Measurements from ENCODE around the gene FSD1. TPM values are rescaled to one million over a fixed set of nuclear protein-coding genes. Genes with fewer than 3 reads are reported as not detected.

FSD1 gene
- total RNA-seq, 1 donor from 2014 or later, result 15.6 TPM

DNA sequence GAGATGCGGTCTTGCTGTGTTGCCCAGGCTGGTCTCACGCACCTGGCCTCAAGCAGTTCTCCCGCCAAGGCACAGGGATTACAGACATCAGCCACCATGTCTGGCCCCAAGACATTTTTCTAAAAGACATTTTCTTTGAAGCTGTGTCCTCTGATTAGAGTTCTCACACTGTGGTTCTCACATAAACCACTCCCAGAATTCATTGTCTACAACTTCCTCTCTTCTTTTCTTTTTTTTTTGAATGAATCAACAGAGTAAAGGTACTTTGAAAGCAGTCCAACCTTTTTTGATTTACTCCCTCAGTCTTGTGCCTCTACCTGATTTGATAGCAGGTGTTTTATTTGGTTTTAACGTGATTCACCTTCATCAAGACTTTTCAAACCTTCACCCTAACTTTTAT, 39.6 kb upstream of the FSD1 start:
- no peaks in the 10 kb centered on the region for H3K27me3 Mint-ChIP-seq (ENCODE audit: unreplicated experiment)
- no peaks in the 10 kb centered on the region for H3K4me1 Mint-ChIP-seq (ENCODE audit: unreplicated experiment)
- no peak overlapping the region for H3K4me3 Mint-ChIP-seq (ENCODE audit: unreplicated experiment)
- TF ChIP-seq, protein P1, sequence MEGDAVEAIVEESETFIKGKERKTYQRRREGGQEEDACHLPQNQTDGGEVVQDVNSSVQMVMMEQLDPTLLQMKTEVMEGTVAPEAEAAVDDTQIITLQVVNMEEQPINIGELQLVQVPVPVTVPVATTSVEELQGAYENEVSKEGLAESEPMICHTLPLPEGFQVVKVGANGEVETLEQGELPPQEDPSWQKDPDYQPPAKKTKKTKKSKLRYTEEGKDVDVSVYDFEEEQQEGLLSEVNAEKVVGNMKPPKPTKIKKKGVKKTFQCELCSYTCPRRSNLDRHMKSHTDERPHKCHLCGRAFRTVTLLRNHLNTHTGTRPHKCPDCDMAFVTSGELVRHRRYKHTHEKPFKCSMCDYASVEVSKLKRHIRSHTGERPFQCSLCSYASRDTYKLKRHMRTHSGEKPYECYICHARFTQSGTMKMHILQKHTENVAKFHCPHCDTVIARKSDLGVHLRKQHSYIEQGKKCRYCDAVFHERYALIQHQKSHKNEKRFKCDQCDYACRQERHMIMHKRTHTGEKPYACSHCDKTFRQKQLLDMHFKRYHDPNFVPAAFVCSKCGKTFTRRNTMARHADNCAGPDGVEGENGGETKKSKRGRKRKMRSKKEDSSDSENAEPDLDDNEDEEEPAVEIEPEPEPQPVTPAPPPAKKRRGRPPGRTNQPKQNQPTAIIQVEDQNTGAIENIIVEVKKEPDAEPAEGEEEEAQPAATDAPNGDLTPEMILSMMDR (IDR thresholded peaks at IDR 0.05), result no peak
- H3K9me3 Mint-ChIP-seq (ENCODE audit: unreplicated experiment), result no peaks in the 10 kb centered on the region
- H3K36me3 Mint-ChIP-seq (ENCODE audit: unreplicated experiment), result peaks cover 15% of the 10 kb centered on the region
- DNase-seq (ENCODE audit: extremely low spot score, unreplicated experiment), result no peak
- no peak overlapping the region for H3K27ac Mint-ChIP-seq (ENCODE audit: unreplicated experiment)

DNA sequence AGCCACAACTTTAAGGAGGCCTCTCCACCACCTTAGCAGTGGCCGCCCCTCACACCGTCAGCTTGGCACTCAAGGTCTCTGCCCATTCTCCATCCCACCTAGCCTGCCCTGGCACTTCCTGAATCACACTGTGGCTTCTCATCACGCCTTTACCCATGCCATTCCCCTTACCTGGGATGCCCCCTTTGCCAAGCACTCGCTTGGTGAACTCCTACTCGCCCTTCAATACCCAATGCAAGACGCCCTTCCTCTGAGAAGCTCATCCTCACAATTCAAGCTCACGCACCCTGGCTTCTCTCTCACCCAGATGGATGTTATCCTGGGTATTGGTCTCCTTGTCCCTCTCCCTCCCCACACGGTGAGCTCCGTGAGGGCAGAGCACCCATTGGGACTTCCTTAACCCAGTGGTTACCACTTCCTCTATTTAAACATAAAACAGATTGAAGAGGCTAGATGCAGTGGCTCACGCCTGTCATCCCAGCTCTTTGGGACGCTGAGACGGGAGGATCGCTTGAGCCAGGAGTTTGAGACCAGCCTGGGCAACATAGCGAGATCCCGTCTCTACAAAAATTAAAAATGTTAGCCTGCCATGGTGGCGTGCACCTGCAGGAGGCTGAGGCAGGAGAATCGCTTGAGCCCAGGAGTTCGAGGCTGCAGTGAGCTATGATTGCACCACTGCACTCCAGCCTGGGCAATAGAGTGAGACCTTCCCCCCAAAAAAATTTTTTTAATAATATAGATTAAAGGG, 38.0 kb upstream of the FSD1 start:
- Mint-ChIP-seq H3K27ac (ENCODE audit: unreplicated experiment) (no peak overlapping the region), H3K36me3 (ENCODE audit: unreplicated experiment) (peaks cover 14% of the 10 kb centered on the region), H3K27me3 (ENCODE audit: unreplicated experiment) (no peaks in the 10 kb centered on the region), H3K9me3 (ENCODE audit: unreplicated experiment) (no peaks in the 10 kb centered on the region), H3K4me3 (ENCODE audit: unreplicated experiment) (no peak overlapping the region), H3K4me1 (ENCODE audit: unreplicated experiment) (no peaks in the 10 kb centered on the region)
- TF ChIP-seq, protein P1 (IDR thresholded peaks at IDR 0.05), result no peak
- DNase-seq (ENCODE audit: extremely low spot score, unreplicated experiment), result no peak

DNA sequence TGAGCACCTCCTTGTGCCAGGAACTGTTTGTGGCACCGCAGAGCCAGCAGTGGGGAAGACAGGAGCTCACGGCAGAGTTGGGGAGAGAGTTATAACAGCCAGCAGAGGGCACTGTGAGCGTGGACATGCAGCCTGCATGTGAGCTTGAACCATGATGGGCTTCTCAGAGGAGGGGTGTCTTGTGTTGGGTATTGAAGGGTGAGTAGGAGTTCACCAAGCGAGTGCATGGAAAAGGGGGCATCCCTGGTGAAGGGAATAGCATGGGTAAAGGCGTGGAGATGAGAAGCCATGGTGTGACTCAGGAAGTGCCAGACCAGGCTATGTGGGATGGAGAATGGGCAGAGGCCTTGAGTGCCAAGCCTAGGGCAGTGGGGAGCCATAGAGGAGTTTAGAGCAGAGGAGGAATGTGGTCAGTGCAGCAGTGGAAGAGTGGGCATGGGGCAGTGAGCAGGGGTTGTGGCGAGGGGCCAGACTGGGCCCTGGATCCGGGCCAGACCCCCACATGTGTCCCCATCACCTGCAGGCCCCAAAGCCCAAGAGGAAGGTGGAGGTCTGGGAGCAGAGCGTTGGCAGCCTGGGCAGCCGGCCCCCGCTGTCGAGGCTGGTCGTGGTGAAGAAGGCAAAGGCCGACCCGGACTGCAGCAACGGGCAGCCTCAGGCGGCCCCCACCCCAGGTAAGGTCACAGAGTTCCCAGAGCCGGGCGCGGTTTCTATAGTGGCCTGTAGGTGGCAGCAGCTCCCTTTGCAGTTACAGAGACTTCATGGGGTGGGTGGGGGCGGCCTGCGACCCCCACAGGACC, 37.1 kb upstream of the FSD1 start:
- H3K36me3 Mint-ChIP-seq (ENCODE audit: unreplicated experiment), result peaks cover 14% of the 10 kb centered on the region
- no peaks in the 10 kb centered on the region for H3K4me1 Mint-ChIP-seq (ENCODE audit: unreplicated experiment)
- no peak overlapping the region for H3K27ac Mint-ChIP-seq (ENCODE audit: unreplicated experiment)
- no peaks in the 10 kb centered on the region for H3K9me3 Mint-ChIP-seq (ENCODE audit: unreplicated experiment)
- DNase-seq (ENCODE audit: extremely low spot score, unreplicated experiment), result no peak
- H3K4me3 Mint-ChIP-seq (ENCODE audit: unreplicated experiment), result no peak overlapping the region
- TF ChIP-seq, protein P1 (IDR thresholded peaks at IDR 0.05), result peak; percentile 77
- H3K27me3 Mint-ChIP-seq (ENCODE audit: unreplicated experiment), result no peaks in the 10 kb centered on the region

DNA sequence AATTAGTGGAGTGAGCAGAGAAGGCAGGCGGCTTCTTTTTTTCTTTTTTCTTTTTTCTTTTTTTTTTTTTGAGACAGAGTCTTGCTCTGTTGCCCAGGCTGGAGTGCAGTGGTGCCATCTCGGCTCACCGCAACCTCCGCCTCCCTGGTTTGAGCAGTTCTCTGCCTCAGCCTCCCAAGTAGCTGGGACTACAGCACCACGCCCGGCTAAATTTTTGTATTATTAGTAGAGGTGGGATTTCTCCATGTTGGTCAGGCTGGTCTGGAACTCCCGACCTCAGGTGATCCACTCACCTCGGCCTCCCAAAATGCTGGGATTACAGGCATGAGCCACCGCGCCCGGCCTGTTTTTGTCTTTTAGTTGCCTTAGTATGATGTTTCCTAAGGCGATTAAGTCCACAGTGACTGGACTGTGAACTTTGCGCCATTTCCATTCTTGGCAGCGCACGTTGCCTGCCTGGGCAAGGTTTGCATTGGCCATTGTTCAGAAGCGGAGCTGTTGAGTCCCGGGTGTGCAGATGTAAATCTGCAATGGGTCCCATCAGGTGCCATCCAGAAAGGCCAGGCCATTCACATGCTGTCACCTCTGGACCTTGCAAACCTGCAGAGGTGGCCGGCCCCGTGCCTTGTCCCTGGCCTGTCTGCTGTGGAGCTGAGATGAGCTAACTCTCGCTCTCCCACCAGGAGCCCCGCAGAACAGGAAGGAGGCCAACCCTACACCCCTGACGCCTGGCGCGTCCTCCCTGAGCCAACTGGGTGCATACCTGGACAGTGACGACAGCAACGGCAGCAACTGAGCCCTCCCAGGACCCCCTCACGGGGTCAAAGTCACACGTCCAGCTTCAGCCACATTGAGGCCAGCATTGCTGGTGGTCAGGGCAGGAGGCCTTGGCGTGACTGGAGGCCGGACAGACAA, 36.2 kb upstream of the FSD1 start:
- DNase-seq (ENCODE audit: extremely low spot score, unreplicated experiment), result no peak
- Mint-ChIP-seq H3K9me3 (ENCODE audit: unreplicated experiment) (no peaks in the 10 kb centered on the region), H3K4me1 (ENCODE audit: unreplicated experiment) (no peaks in the 10 kb centered on the region), H3K27me3 (ENCODE audit: unreplicated experiment) (no peaks in the 10 kb centered on the region), H3K27ac (ENCODE audit: unreplicated experiment) (no peak overlapping the region), H3K36me3 (ENCODE audit: unreplicated experiment) (peaks cover 14% of the 10 kb centered on the region), H3K4me3 (ENCODE audit: unreplicated experiment) (no peak overlapping the region)
- TF ChIP-seq, protein P1 (IDR thresholded peaks at IDR 0.05), result no peak
